ENCODE measurements around the gene ZFP36L2.

ZFP36L2 gene

DNA sequence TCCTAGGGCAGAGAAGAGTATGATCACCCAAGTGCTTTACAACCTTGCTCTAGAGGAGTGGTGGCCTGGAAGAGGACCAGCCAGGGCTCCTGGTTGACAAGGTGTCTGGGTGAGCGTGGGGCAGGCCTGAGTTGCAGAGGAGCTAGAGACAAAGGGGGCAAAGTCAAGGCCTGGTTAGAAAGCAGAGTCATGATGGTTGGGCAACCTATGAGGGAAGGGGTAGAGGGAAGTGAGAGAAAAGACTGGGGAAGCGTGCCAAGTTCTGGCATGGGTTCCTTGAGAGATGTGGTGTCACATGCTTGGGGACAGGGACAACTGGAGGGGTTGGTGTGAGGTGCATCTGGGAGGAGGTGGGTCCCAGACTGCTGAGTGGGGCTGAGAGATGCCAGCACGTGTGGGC is 13.5 kb downstream of the ZFP36L2 start:
- TF ChIP-seq GATA3 (IDR thresholded peaks at IDR 0.05; ENCODE audit: low read depth, low read length): no peak
- no peak for TF ChIP-seq GATA2 (IDR thresholded peaks at IDR 0.05; ENCODE audit: low read depth, low read length)

DNA sequence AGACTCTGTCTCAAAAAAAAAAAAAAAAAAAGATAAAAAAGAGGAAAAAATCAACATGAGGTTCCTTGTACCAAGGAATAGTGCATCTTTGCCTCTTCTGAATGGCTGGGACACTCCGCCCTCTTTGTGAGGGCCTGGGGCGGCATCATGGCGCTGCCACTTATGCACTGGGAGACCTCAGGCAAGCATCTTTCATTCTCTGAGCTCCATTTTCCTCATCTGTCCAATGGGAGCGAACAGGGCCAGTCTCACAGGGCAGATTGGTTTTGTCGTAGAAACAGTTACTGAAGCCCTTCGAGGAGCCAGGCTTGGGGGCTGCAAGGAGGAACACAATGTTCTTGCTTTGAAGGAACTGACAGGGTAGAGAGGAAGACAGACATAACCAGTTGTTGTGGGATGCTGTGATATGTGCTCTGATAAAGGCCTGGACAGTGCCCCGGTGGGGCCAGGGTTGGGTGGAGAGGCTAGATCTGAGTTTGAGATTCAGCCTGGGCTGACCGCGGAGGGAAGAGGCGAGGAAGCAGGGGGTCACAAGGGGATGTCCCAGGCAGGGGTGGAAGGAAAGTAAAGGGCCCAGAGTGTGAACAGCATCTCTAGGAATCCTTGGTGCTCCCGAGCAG is 14.1 kb downstream of the ZFP36L2 start:
- TF ChIP-seq GATA2 (IDR thresholded peaks at IDR 0.05; ENCODE audit: low read depth, low read length) (no peak), GATA3 (IDR thresholded peaks at IDR 0.05; ENCODE audit: low read depth, low read length) (no peak)

DNA sequence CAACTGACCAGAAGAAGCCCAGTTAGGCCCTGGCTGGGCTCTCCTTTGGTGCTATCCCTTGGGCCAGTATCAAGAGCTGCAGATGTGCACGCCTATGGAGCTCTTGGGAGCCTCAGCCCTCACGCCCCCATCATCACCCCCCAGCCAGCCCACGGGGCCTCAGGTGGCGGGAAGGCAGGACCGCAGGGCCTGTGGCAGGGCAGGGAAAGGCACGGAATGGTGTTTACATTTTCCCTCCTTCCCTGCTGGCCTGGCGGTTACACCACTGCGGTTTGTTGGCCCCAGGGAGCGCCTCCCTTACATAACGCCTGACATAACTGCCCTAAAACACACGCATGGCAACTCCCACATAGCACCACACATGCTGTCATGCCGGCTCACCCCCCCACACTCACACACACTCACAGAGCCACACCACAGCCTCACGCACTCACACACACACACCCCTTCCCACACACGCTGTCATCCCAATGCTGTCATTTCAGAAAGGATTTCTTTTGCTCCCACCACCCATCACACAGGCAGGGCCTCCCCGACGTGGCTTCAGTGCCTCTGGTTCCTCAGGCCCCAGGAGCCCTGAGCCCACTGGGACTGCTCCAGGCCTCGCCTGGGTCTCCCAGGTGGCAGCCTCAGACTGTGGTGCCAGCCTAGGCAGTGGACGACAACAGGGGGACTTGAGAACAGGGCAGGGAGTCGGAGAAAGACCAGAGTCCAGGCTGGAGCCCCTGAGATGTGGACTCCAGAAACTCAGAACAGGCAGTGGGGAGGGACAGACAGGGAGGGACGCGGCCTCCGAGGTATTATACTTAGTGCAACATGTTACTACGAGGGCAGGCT is 15.7 kb downstream of the ZFP36L2 start:
- no peak for TF ChIP-seq GATA3 (IDR thresholded peaks at IDR 0.05; ENCODE audit: low read depth, low read length)
- TF ChIP-seq GATA2 (IDR thresholded peaks at IDR 0.05; ENCODE audit: low read depth, low read length): no peak

DNA sequence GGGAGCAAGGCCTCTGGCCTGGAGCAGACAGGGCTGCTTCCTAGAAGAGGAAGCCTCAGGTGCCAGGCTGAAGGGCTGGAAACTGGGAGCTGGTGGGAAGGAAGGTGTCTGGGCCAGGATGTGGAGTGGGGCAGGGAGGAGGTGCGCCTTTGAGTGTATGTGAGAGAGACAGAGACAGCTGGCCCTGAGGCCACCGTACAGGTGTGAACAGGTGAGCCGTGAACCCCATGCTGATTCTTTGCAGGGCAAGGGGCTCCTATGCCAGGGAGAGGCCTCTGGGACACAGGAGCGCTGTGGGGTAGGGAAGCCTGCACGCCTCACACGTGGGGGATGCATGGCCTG is 16.3 kb downstream of the ZFP36L2 start:
- TF ChIP-seq GATA3 (IDR thresholded peaks at IDR 0.05; ENCODE audit: low read depth, low read length) (no peak), GATA2 (IDR thresholded peaks at IDR 0.05; ENCODE audit: low read depth, low read length) (no peak)

DNA sequence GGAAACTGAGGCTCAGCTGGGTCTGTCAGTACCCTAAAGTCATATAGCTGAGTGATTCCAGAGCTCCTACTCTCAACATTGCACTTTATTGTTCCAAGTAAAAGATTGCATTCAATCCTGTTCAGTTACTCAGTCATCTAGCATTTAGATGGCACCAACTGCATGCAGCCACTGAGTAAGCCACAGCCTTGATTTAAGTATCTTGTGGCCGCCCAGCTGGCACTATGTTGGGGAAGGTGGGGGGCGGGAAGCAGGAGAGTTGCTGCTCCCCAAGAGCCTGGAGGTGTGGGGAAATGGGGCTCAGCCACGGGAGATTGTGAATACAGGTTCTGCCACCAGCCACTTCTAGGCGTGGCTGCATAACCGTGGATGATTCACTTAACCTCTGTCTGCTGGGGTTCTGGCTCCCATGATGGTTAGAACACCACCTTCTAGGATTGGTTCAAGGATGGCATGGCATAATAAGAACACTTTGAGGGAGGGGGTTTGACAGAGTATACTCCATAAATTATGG is 17.1 kb downstream of the ZFP36L2 start:
- TF ChIP-seq GATA3 (IDR thresholded peaks at IDR 0.05; ENCODE audit: low read depth, low read length): no peak
- no peak for TF ChIP-seq GATA2 (IDR thresholded peaks at IDR 0.05; ENCODE audit: low read depth, low read length)

DNA sequence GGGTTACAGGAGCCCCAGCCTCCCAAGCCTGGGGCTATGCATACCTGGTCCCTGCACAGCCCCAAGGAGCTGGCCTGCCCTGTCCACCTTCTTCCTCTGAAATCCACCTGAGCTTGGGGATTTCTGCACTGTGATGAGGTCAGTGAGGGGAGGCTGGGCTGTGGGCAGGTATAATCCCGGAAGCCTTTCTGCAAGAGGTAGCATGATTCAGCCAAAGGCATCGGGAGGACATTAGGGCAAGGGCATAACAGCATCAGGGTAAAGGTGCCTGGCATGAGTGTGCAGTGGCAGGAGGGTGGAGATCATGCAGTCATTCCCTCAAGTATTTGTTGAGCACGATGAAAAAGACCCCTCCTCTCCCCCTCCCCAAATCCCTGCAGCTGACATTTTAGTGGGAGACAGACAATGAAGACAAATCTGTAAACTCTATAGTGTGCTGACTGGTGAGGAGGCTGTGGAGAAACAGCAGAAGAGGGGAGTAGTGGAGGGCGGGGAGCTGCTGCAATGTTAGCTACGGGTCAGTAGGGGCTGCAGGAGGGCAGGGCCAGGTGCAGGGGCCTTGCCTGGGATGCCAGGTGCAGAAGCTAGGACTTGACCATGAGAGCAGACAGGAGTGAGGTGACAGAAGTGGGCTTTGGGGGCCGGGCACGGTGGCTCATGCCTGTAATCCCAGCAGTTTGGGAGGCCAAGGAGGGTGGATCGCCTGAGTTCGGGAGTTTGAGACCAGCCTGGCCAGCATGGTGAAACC is 18.7 kb downstream of the ZFP36L2 start:
- no peak for TF ChIP-seq GATA3 (IDR thresholded peaks at IDR 0.05; ENCODE audit: low read depth, low read length)
- TF ChIP-seq GATA2 (IDR thresholded peaks at IDR 0.05; ENCODE audit: low read depth, low read length): no peak

DNA sequence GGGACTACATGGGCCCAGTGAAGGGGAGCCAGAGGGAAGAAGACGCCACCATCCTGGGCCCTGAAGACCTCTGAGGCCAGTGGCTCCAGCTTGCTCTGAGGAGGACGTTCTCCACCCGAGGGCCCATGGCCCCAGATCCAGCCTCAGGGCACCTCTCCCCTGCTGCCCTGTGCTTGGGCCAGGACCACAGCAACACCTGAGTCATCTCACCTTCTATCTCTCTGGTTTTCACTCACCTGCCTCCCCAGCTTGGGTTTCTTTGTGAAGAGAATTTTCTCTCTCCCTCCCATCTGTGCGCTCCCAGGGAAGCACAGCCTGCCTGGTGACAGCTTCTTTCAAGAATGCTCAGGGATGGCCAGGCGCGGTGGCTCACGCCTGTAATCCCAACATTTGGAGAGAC is 19.8 kb downstream of the ZFP36L2 start:
- no peak for TF ChIP-seq GATA3 (IDR thresholded peaks at IDR 0.05; ENCODE audit: low read depth, low read length)
- no peak for TF ChIP-seq GATA2 (IDR thresholded peaks at IDR 0.05; ENCODE audit: low read depth, low read length)

DNA sequence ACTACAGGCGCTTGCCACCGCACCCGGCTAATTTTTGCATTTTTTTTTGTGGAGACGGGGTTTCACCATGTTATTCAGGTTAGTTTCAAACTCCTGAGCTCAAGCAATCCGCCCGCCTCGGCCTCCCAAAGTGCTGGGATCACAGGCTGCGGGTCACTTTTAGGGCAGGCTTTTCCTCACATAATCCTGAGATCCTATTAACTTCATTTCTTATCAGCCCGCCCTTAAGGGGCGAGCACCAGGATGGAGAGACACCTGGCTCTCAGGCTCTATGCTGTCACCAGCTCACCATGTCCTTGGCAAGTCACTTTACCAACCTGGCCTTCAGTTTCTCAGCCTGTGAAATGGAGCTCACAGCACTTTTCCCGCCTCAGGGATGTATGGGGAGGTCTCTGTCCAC is 23.0 kb downstream of the ZFP36L2 start:
- no peak for TF ChIP-seq GATA2 (IDR thresholded peaks at IDR 0.05; ENCODE audit: low read depth, low read length)
- no peak for TF ChIP-seq GATA3 (IDR thresholded peaks at IDR 0.05; ENCODE audit: low read depth, low read length)

DNA sequence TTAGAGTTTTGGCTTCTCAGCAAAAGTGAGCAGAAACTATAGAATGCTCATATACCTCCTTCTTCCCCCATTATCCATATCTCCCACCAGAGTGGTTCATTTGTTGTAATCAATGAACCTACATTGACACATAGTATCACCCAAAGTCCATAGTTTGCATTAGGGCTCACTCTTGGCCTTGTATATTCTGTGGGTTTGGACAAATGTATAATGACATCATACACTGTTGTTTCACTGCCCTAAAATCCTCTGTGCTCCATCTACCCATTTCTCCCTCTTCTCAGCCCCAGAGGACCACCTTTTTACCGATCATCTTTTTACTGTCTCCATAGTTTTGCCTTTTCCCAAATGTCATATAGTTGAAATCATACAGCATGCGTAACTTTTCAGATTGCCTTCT is 24.1 kb downstream of the ZFP36L2 start:
- TF ChIP-seq GATA2 (IDR thresholded peaks at IDR 0.05; ENCODE audit: low read depth, low read length) (no peak), GATA3 (IDR thresholded peaks at IDR 0.05; ENCODE audit: low read depth, low read length) (no peak)

DNA sequence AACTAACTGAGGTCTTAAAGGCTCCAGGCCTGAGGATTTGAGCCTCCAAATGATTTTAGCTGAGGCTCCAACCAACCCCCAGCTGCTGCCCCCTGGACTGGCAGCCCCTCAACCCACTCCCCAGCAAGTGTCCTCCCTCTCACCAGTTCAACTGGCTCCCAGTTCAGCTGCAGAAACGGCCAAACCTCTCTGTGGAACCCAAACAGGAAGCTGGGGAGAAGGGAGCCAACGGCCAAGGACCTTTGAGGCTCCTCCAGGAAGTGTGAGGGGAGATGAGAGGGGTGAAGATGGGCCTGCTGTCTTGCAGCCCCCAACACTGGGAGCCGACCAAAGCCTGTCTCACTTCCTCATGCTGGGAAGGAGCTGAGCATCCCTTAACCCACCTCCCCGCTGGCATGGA is 24.9 kb downstream of the ZFP36L2 start:
- no peak for TF ChIP-seq GATA3 (IDR thresholded peaks at IDR 0.05; ENCODE audit: low read depth, low read length)

DNA sequence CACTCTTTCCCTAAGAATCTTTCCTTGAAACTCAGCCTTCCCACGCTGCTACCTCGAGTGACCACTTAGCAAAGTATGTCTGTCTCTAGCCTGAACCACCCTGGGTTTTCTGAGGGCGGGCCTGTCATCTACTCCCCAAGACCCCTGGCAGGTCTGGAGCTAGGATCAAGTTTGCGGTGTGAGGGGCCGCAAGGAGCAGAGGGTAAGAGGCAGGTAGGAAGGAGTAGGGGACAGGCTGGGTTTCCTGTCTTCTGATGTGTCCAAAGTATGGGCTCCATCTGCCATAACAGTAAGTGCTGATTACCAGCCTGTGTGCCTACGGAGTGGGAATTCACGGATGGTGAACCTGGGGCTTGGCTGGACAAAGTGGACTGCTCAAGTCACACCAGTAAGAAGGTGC is 25.4 kb downstream of the ZFP36L2 start:
- TF ChIP-seq GATA3 (IDR thresholded peaks at IDR 0.05; ENCODE audit: low read depth, low read length) (no peak), GATA2 (IDR thresholded peaks at IDR 0.05; ENCODE audit: low read depth, low read length) (no peak)

DNA sequence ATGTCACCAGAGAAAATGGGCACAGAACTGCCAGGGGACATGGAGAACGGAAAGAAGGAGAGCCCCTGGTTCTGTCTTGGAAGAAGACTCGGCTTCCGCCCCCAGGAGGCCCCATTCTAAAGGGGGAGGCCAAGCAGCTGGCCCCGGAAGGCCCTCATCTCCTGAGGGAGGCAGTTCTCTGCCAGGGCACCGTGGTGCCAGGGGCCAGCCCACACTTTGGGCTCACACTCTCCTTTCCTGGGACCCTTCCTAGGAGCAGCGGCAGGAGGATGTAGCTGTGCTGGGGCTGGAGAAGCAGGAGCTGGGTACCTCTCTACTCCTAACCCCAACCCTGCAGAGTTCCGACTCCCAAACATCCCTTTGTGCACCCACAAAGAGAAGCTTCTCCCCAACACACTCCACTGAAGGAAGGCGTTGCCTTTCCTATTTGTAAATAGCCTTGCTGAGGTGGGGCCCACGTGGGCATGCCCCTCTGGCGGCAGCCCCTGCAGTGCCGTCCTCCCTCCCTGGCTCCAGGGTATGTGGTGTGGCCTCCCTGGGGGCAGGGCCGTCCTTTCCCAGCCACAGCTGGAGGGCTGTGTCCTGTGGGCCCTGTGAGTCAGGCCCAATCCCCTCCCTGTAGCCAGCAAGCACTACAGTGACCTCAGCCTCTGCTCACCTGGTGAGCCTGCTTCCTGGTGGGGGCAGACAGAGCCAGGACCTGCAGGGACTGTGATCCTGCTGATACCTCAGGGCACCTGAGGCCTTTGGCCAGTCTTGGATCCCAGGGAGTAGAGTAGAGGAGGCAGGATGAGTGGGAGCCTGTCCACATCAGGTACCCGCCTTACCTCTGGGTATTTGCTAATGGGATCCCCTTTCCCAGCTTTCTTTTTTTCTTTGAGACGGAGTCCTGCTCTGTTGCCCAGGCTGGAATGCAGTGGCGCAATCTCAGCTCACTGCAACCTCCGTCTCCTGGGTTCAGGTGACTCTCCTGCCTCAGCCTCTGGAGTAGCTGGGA is 26.6 kb downstream of the ZFP36L2 start:
- TF ChIP-seq GATA3 (IDR thresholded peaks at IDR 0.05; ENCODE audit: low read depth, low read length) (no peak), GATA2 (IDR thresholded peaks at IDR 0.05; ENCODE audit: low read depth, low read length) (no peak)

DNA sequence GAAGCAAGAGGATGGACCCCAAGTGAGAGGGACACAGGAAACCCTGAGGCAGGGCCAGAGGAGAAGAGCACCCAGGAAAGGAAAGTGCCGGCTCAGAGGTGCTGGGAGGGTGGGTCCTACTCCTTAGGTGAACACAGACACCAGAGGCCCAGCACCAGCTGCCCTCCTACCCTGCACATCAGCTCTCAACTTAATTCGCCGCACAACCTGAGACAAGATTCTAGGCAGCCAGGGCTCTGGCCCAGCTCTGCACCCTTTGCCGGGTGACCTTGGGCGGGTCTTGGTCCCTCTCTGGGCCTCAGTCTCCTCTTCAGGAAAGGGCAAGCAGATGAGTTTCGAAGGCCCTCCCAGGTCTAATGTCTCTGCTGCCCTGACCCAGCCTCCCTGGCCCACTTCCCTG is 28.1 kb downstream of the ZFP36L2 start:
- TF ChIP-seq GATA2 (IDR thresholded peaks at IDR 0.05; ENCODE audit: low read depth, low read length): no peak
- no peak for TF ChIP-seq GATA3 (IDR thresholded peaks at IDR 0.05; ENCODE audit: low read depth, low read length)

DNA sequence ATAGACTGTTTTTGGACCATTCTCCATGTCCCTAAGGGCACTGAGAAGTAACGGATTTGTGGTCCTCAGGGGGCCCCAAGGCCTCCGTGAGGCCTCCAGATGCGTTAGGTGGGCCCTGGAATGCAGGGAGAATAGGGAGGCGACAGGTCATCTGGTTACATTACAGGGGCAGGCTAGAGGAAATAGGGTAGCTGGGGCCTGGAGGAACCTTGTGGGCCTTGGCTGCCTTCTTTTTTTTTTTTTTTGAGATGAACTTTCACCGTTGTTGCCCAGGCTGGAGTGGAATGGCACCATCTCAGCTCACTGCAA is 28.9 kb downstream of the ZFP36L2 start:
- no peak for TF ChIP-seq GATA2 (IDR thresholded peaks at IDR 0.05; ENCODE audit: low read depth, low read length)
- TF ChIP-seq GATA3 (IDR thresholded peaks at IDR 0.05; ENCODE audit: low read depth, low read length): no peak

Measured in SH-SY5Y (cell line).